ENCODE results near the gene SLC7A5.
A peak's percentile ranks its signal among the peaks of the same experiment; 100 is the strongest.

Gene SLC7A5

GRCh38 chr16:87843678-87844105 lies 25.6 kb downstream of the SLC7A5 start:
- WGBS = 95% methylated on average over 17 of the region's 17 CpGs
- H2BK120ac ChIP-seq (ENCODE audit: low read depth, low read length) = no peak overlapping the region
- H3K27me3 ChIP-seq (ENCODE audit: control insufficient read depth in 1 of 2, insufficient read depth in 1 of 2, low read length in 2 of 2) = no peaks in the 10 kb centered on the region
- no peak overlapping the region for H2AK5ac ChIP-seq (ENCODE audit: low read length, severe bottlenecking)
- peaks cover 25% of the 10 kb centered on the region for H3K4me1 ChIP-seq (ENCODE audit: control insufficient read depth, insufficient read depth, low read depth, low read length)
- no peak overlapping the region for H3K4ac ChIP-seq (ENCODE audit: low read depth in 1 of 2, low read length in 2 of 2)
- peaks cover 0 to 89% of the 10 kb centered on the region in 2 experiments for H3K36me3 ChIP-seq (ENCODE audit: control insufficient read depth in 1 of 2, insufficient read depth in 2 of 2, low read depth in 1 of 2, low read length in 2 of 2)
- H2BK12ac ChIP-seq (ENCODE audit: low read length in 2 of 2) = no peak overlapping the region
- H3K14ac ChIP-seq (ENCODE audit: low read length in 2 of 2) = no peak overlapping the region
- no peak overlapping the region for H3K4me2 ChIP-seq (ENCODE audit: low read length, poor library complexity, severe bottlenecking)
- H3K9me3 ChIP-seq (ENCODE audit: control insufficient read depth, low read length) = no peaks in the 10 kb centered on the region
- H2BK5ac ChIP-seq (ENCODE audit: low read depth, low read length, poor library complexity, severe bottlenecking) = no peak overlapping the region
- no peak for DNase-seq
- no peak overlapping the region for H2BK15ac ChIP-seq (ENCODE audit: low read depth, poor library complexity, severe bottlenecking)
- no peak overlapping the region for H3K27ac ChIP-seq (ENCODE audit: low read length, poor library complexity, severe bottlenecking)
- H3K4me3 ChIP-seq (ENCODE audit: insufficient read depth in 1 of 2, low read depth in 1 of 2, low read length in 2 of 2) = peak overlapping the region in 1 of 2 experiments; percentile 12
- H3K23ac ChIP-seq (ENCODE audit: low read length in 2 of 2) = no peak overlapping the region
- peak overlapping the region; percentile 18 for H4K91ac ChIP-seq (ENCODE audit: low read length)
- peaks cover 36% of the 10 kb centered on the region for H3K79me1 ChIP-seq (replicated peaks; ENCODE audit: low read length, poor library complexity, severe bottlenecking)
- no peak overlapping the region for H3K18ac ChIP-seq (ENCODE audit: low read depth in 1 of 2, low read length in 2 of 2)
- H4K8ac ChIP-seq (ENCODE audit: low read length) = no peak overlapping the region
- H2AFZ ChIP-seq (ENCODE audit: low read depth, low read length) = no peak overlapping the region
- no peak overlapping the region for H3K9ac ChIP-seq (ENCODE audit: low read length)

DNA sequence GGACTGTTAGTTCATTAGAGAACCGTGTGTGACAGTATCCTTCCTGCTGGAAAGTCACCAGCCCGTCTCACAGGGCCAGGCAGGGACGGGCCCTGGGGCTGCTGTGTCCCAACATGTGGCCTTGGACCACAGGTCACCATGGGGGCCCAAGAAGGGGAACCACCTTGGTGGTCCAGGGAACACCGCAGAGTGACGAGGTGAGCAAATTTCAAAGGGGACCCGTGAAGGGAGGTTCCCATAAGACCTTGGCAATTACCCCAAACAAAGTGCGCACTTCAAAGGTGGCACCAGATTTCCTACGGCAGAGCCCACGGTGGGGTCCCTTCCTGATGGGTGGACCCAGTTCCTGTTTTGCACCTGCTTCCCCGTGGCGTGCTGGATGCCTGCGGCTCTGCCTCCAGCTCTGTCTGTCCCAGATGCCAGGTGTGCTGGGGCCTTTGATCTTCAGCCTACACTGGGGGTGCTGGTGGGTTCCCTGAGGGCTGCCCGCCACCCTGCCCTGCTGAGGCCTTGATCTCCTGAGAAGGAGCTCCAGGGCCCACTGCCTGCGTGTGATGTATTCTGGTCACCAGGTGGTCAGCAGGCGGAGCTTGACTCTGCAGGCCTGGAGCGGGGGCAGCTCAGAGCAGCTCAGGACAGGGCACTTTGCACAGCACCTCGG lies 27.0 kb downstream of the SLC7A5 start:
- Histone ChIP-seq H3K9ac (ENCODE audit: low read length) (no peak overlapping the region), H2AFZ (ENCODE audit: low read depth, low read length) (no peak overlapping the region), H3K4me3 (ENCODE audit: insufficient read depth in 1 of 2, low read depth in 1 of 2, low read length in 2 of 2) (no peak overlapping the region), H3K4me2 (ENCODE audit: low read length, poor library complexity, severe bottlenecking) (no peak overlapping the region), H3K27ac (ENCODE audit: low read length, poor library complexity, severe bottlenecking) (no peak overlapping the region), H3K4me1 (ENCODE audit: control insufficient read depth, insufficient read depth, low read depth, low read length) (peaks cover 25% of the 10 kb centered on the region), H3K18ac (ENCODE audit: low read depth in 1 of 2, low read length in 2 of 2) (no peak overlapping the region), H2BK15ac (ENCODE audit: low read depth, poor library complexity, severe bottlenecking) (no peak overlapping the region), H4K91ac (ENCODE audit: low read length) (no peak overlapping the region), H2BK120ac (ENCODE audit: low read depth, low read length) (no peak overlapping the region), H3K23ac (ENCODE audit: low read length in 2 of 2) (no peak overlapping the region), H3K79me1 (replicated peaks; ENCODE audit: low read length, poor library complexity, severe bottlenecking) (peaks cover 34% of the 10 kb centered on the region), H3K9me3 (ENCODE audit: control insufficient read depth, low read length) (no peaks in the 10 kb centered on the region), H3K4ac (ENCODE audit: low read depth in 1 of 2, low read length in 2 of 2) (no peak overlapping the region), H4K8ac (ENCODE audit: low read length) (no peak overlapping the region), H2AK5ac (ENCODE audit: low read length, severe bottlenecking) (no peak overlapping the region), H2BK5ac (ENCODE audit: low read depth, low read length, poor library complexity, severe bottlenecking) (no peak overlapping the region), H3K27me3 (ENCODE audit: control insufficient read depth in 1 of 2, insufficient read depth in 1 of 2, low read length in 2 of 2) (no peaks in the 10 kb centered on the region), H3K36me3 (ENCODE audit: control insufficient read depth in 1 of 2, insufficient read depth in 2 of 2, low read depth in 1 of 2, low read length in 2 of 2) (peaks cover 0 to 89% of the 10 kb centered on the region in 2 experiments), H2BK12ac (ENCODE audit: low read length in 2 of 2) (no peak overlapping the region), H3K14ac (ENCODE audit: low read length in 2 of 2) (no peak overlapping the region)
- WGBS = 94% methylated on average over 17 of the region's 17 CpGs
- DNase-seq = no peak

- no peak overlapping the region for H3K4ac ChIP-seq (ENCODE audit: low read depth in 1 of 2, low read length in 2 of 2)
- no peak overlapping the region for H2BK15ac ChIP-seq (ENCODE audit: low read depth, poor library complexity, severe bottlenecking)
- H4K8ac ChIP-seq (ENCODE audit: low read length) = no peak overlapping the region
- H2AFZ ChIP-seq (ENCODE audit: low read depth, low read length) = no peak overlapping the region
- H4K91ac ChIP-seq (ENCODE audit: low read length) = no peak overlapping the region
- no peak overlapping the region for H3K9ac ChIP-seq (ENCODE audit: low read length)
- H3K79me1 ChIP-seq (replicated peaks; ENCODE audit: low read length, poor library complexity, severe bottlenecking) = peaks cover 27% of the 10 kb centered on the region
- no peak overlapping the region for H3K18ac ChIP-seq (ENCODE audit: low read depth in 1 of 2, low read length in 2 of 2)
- H3K36me3 ChIP-seq (ENCODE audit: control insufficient read depth in 1 of 2, insufficient read depth in 2 of 2, low read depth in 1 of 2, low read length in 2 of 2) = peaks cover 0 to 90% of the 10 kb centered on the region in 2 experiments
- WGBS = 98% methylated on average over 21 of the region's 22 CpGs
- H3K4me1 ChIP-seq (ENCODE audit: control insufficient read depth, insufficient read depth, low read depth, low read length) = peaks cover 25% of the 10 kb centered on the region
- H3K23ac ChIP-seq (ENCODE audit: low read length in 2 of 2) = no peak overlapping the region
- DNase-seq = no peak
- H2BK5ac ChIP-seq (ENCODE audit: low read depth, low read length, poor library complexity, severe bottlenecking) = no peak overlapping the region
- no peak overlapping the region for H2AK5ac ChIP-seq (ENCODE audit: low read length, severe bottlenecking)
- H3K9me3 ChIP-seq (ENCODE audit: control insufficient read depth, low read length) = no peaks in the 10 kb centered on the region
- no peak overlapping the region for H3K4me3 ChIP-seq (ENCODE audit: insufficient read depth in 1 of 2, low read depth in 1 of 2, low read length in 2 of 2)
- no peak overlapping the region for H3K27ac ChIP-seq (ENCODE audit: low read length, poor library complexity, severe bottlenecking)
- no peak overlapping the region for H2BK120ac ChIP-seq (ENCODE audit: low read depth, low read length)
- no peak overlapping the region for H2BK12ac ChIP-seq (ENCODE audit: low read length in 2 of 2)
- peak overlapping the region in 1 of 2 experiments; percentile 45 for H3K14ac ChIP-seq (ENCODE audit: low read length in 2 of 2)
- no peak overlapping the region for H3K4me2 ChIP-seq (ENCODE audit: low read length, poor library complexity, severe bottlenecking)
- no peaks in the 10 kb centered on the region for H3K27me3 ChIP-seq (ENCODE audit: control insufficient read depth in 1 of 2, insufficient read depth in 1 of 2, low read length in 2 of 2)
Observed at GRCh38 chr16:87841340-87842208, 27.7 kb downstream of the SLC7A5 start.

DNA sequence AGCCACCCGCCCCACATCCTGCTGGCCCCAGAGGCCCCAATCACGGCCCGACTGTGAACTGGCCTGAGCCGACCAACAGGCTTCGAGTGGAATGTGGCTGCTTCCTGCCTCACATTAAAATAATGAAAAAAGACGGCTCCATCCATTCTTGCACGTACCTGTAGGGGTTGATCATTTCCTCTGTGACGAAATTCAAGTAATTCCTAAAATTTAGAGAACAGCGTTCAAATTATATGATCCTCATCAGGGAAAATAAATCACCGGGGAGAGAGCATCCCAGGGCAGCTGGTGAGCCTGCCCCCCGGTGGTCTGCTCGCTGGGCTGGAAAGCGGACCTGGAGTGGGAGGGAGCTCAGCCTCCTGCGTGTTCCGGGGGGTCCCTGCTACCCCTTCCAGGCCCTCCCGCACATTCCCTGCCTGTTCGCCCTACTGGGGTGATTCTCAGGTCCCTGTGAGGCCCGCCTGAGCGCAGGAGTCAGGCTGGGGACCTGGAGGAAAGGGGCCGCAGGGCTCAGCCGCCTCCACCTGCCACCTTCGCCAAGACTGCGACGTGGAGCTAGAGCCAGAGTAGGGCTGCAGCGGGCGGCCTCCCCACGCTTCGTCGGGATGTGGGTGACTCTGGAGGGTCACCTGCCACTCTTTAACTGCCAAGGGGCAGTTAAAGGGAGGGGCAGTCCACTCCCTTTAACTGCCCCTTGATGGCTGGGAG lies 28.9 kb downstream of the SLC7A5 start:
- Histone ChIP-seq H2BK5ac (ENCODE audit: low read depth, low read length, poor library complexity, severe bottlenecking) (no peak overlapping the region), H3K18ac (ENCODE audit: low read depth in 1 of 2, low read length in 2 of 2) (no peak overlapping the region), H2BK15ac (ENCODE audit: low read depth, poor library complexity, severe bottlenecking) (no peak overlapping the region), H3K4me2 (ENCODE audit: low read length, poor library complexity, severe bottlenecking) (no peak overlapping the region), H3K9me3 (ENCODE audit: control insufficient read depth, low read length) (no peaks in the 10 kb centered on the region), H2BK12ac (ENCODE audit: low read length in 2 of 2) (no peak overlapping the region), H3K36me3 (ENCODE audit: control insufficient read depth in 1 of 2, insufficient read depth in 2 of 2, low read depth in 1 of 2, low read length in 2 of 2) (peaks cover 5 to 92% of the 10 kb centered on the region in 2 experiments), H3K23ac (ENCODE audit: low read length in 2 of 2) (no peak overlapping the region), H3K79me1 (replicated peaks; ENCODE audit: low read length, poor library complexity, severe bottlenecking) (peaks cover 25% of the 10 kb centered on the region), H4K91ac (ENCODE audit: low read length) (no peak overlapping the region), H3K4ac (ENCODE audit: low read depth in 1 of 2, low read length in 2 of 2) (no peak overlapping the region), H3K4me3 (ENCODE audit: insufficient read depth in 1 of 2, low read depth in 1 of 2, low read length in 2 of 2) (no peak overlapping the region), H4K8ac (ENCODE audit: low read length) (no peak overlapping the region), H3K4me1 (ENCODE audit: control insufficient read depth, insufficient read depth, low read depth, low read length) (peaks cover 25% of the 10 kb centered on the region), H3K14ac (ENCODE audit: low read length in 2 of 2) (no peak overlapping the region), H3K9ac (ENCODE audit: low read length) (no peak overlapping the region), H2AFZ (ENCODE audit: low read depth, low read length) (no peak overlapping the region), H3K27ac (ENCODE audit: low read length, poor library complexity, severe bottlenecking) (no peak overlapping the region), H2BK120ac (ENCODE audit: low read depth, low read length) (no peak overlapping the region), H2AK5ac (ENCODE audit: low read length, severe bottlenecking) (no peak overlapping the region), H3K27me3 (ENCODE audit: control insufficient read depth in 1 of 2, insufficient read depth in 1 of 2, low read length in 2 of 2) (no peaks in the 10 kb centered on the region)
- WGBS = 94% methylated on average over 29 of the region's 29 CpGs
- DNase-seq = no peak
